AG10803 (cell line): ENCODE data around the gene SLC25A30.

ENCODE experiments used
- DNase-seq: peaks from one replicate; pipeline ENCODE4 v3.0.0; 2010; ENCODE audit warnings: low read depth
- H3K4me3 ChIP-seq: 2 replicates; pipeline ENCODE4 v1.5.1; 2011; ENCODE audit warnings: mild to moderate bottlenecking, low read length, control low read depth
- CTCF ChIP-seq: conservative IDR thresholded peaks from 2 replicates; pipeline ENCODE4 v1.5.1; 2011; ENCODE audit warnings: mild to moderate bottlenecking, low read length, control low read depth, inconsistent platforms

Gene SLC25A30

GRCh38 chr13:45417790-45418534, at the start of gene SLC25A30:
Gene SLC25A30 (minus strand): TSS chr13:45418373. CDS start chr13:45411425, 6,948 bp downstream.
- H3K4me3 ChIP-seq = peak within 1 kb of the TSS; percentile 86
- no peak for TF ChIP-seq CTCF
- peak; percentile 88 for DNase-seq

GRCh38 chr13:45466359-45466758, 48.2 kb upstream of the SLC25A30 start:
- no peak for DNase-seq
- TF ChIP-seq CTCF = no peak
- H3K4me3 ChIP-seq = peak overlapping the region; percentile 79

GRCh38 chr13:45464687-45465453, 46.7 kb upstream of the SLC25A30 start, which contains the start of gene COG3:
Gene COG3 (plus strand): TSS chr13:45464939. CDS start chr13:45465037, 98 bp downstream.
- peak within 1 kb of the TSS; percentile 79 for H3K4me3 ChIP-seq
- TF ChIP-seq CTCF = peak; percentile 49; the same call in 1 of the 2 replicates
- peak; percentile 97 for DNase-seq

GRCh38 chr13:45464141-45464686, 46.0 kb upstream of the SLC25A30 start:
- no peak for DNase-seq
- no peak; the same call in 1 of the 2 replicates for TF ChIP-seq CTCF
- peak overlapping the region; percentile 79 for H3K4me3 ChIP-seq

- H3K4me3 ChIP-seq = no peak overlapping the region
- no peak for TF ChIP-seq CTCF
- DNase-seq = peak; percentile 48
Observed at GRCh38 chr13:45456196-45456972, 38.2 kb upstream of the SLC25A30 start.

- no peak for TF ChIP-seq CTCF
- no peak overlapping the region for H3K4me3 ChIP-seq
- DNase-seq = no peak
Observed at GRCh38 chr13:45454204-45454603, 36.0 kb upstream of the SLC25A30 start.
